HCT116 (cell line): ENCODE results near the gene PTCD3.

Experiments used
- CEBPB ChIP-seq: IDR thresholded peaks from 2 replicates; pipeline ENCODE4 v1.6.1; 2012; ENCODE audit warnings: low read depth
- EGR1 ChIP-seq: IDR thresholded peaks from 2 replicates; pipeline ENCODE4 v1.6.1; 2012; ENCODE audit warnings: low read depth
- ELF1 ChIP-seq: IDR thresholded peaks from 2 replicates; pipeline ENCODE4 v1.6.1; 2012; ENCODE audit warnings: low read depth, borderline replicate concordance
- JUND ChIP-seq: IDR thresholded peaks from 2 replicates; pipeline ENCODE4 v1.6.1; 2012
- POLR2A ChIP-seq: IDR thresholded peaks from 2 replicates; pipeline ENCODE4 v1.7.0; 2011; ENCODE audit warnings: borderline replicate concordance; ENCODE audit not compliant: insufficient read depth, insufficient read length; ENCODE audit errors: extremely low read depth
- POLR2AphosphoS5 ChIP-seq: IDR thresholded peaks from 2 replicates; pipeline ENCODE4 v1.6.1; 2011; ENCODE audit warnings: mild to moderate bottlenecking, low read depth, low read length, moderate library complexity
- YY1 ChIP-seq: IDR thresholded peaks from 2 replicates; pipeline ENCODE4 v1.6.1; 2011; ENCODE audit warnings: low read length, low read depth, moderate library complexity, mild to moderate bottlenecking; ENCODE audit not compliant: insufficient replicate concordance; ENCODE audit errors: extremely low read depth
- TF ChIP-seq, protein P1 (sequence below), 3 experiments: fragments of 200-600 bp in 1 of 3; sonication (generic) in 1 of 3; IDR thresholded peaks in 2 of 3; conservative IDR thresholded peaks in 1 of 3; 2 replicates each; pipeline ENCODE4 v1.5.1; 2012 to 2017; ENCODE audit warnings: low read depth in 2 of 3, low read length in 2 of 3, antibody characterized with exemption in 1 of 3, borderline replicate concordance in 1 of 3, control low read depth in 1 of 3, mild to moderate bottlenecking in 1 of 3, mixed read lengths in 1 of 3, mixed run types in 1 of 3, moderate library complexity in 1 of 3; ENCODE audit not compliant: insufficient read depth in 1 of 3
- TF ChIP-seq, protein P2 (sequence below): IDR thresholded peaks from 2 replicates; pipeline ENCODE4 v1.6.1; 2012; ENCODE audit warnings: low read depth

DNA sequence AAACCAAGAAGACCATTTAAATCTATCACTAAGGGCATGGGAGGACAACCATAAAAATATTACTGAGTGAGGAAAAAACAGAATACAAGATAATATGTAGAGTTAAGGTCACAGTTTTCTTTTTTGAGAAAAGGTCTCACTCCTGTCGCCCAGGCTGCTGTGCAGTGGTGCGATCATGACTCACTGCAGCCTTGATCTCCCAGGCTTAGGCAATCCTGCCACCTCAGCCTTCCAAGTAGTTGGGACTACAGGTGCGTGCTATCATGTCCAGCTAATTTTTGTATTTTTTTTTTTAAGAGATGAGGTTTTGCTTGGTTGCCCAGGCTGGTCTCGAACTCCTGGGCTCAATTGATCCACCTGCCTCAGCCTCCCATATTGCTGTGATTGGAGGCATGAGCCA, 24.3 kb upstream of the PTCD3 start:
- TF ChIP-seq CEBPB (no peak), POLR2AphosphoS5 (no peak), YY1 (no peak), JUND (no peak), ELF1 (no peak), EGR1 (no peak), POLR2A (no peak)
- TF ChIP-seq, protein P1, sequence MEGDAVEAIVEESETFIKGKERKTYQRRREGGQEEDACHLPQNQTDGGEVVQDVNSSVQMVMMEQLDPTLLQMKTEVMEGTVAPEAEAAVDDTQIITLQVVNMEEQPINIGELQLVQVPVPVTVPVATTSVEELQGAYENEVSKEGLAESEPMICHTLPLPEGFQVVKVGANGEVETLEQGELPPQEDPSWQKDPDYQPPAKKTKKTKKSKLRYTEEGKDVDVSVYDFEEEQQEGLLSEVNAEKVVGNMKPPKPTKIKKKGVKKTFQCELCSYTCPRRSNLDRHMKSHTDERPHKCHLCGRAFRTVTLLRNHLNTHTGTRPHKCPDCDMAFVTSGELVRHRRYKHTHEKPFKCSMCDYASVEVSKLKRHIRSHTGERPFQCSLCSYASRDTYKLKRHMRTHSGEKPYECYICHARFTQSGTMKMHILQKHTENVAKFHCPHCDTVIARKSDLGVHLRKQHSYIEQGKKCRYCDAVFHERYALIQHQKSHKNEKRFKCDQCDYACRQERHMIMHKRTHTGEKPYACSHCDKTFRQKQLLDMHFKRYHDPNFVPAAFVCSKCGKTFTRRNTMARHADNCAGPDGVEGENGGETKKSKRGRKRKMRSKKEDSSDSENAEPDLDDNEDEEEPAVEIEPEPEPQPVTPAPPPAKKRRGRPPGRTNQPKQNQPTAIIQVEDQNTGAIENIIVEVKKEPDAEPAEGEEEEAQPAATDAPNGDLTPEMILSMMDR (IDR thresholded peaks at IDR 0.05 in 2 of 3, conservative IDR thresholded peaks at IDR 0.05 in 1 of 3; ENCODE audit: borderline replicate concordance in 1 of 3, insufficient read depth in 1 of 3, low read depth in 2 of 3, low read length in 2 of 3): no peak
- TF ChIP-seq, protein P2, sequence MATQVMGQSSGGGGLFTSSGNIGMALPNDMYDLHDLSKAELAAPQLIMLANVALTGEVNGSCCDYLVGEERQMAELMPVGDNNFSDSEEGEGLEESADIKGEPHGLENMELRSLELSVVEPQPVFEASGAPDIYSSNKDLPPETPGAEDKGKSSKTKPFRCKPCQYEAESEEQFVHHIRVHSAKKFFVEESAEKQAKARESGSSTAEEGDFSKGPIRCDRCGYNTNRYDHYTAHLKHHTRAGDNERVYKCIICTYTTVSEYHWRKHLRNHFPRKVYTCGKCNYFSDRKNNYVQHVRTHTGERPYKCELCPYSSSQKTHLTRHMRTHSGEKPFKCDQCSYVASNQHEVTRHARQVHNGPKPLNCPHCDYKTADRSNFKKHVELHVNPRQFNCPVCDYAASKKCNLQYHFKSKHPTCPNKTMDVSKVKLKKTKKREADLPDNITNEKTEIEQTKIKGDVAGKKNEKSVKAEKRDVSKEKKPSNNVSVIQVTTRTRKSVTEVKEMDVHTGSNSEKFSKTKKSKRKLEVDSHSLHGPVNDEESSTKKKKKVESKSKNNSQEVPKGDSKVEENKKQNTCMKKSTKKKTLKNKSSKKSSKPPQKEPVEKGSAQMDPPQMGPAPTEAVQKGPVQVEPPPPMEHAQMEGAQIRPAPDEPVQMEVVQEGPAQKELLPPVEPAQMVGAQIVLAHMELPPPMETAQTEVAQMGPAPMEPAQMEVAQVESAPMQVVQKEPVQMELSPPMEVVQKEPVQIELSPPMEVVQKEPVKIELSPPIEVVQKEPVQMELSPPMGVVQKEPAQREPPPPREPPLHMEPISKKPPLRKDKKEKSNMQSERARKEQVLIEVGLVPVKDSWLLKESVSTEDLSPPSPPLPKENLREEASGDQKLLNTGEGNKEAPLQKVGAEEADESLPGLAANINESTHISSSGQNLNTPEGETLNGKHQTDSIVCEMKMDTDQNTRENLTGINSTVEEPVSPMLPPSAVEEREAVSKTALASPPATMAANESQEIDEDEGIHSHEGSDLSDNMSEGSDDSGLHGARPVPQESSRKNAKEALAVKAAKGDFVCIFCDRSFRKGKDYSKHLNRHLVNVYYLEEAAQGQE: no peak
